GM12872 (cell line): Measurements from ENCODE around the gene DDX20.

ENCODE experiments used
- CTCF ChIP-seq: IDR thresholded peaks from 3 replicates; pipeline ENCODE4 v1.5.1; 2011; ENCODE audit warnings: low read depth, mild to moderate bottlenecking, low read length, moderate library complexity; ENCODE audit not compliant: insufficient read depth

DDX20 gene

GRCh38 chr1:111784273-111784901 is 28.7 kb downstream of the DDX20 start:
- TF ChIP-seq CTCF = no peak

GRCh38 chr1:111786669-111787207 is 31.0 kb downstream of the DDX20 start:
- no peak for TF ChIP-seq CTCF

GRCh38 chr1:111789142-111789541 is 33.4 kb downstream of the DDX20 start:
- no peak for TF ChIP-seq CTCF

- TF ChIP-seq CTCF = no peak
Measured at GRCh38 chr1:111789666-111790316, 34.1 kb downstream of the DDX20 start.

- no peak for TF ChIP-seq CTCF
Measured at GRCh38 chr1:111791776-111792175, 36.1 kb downstream of the DDX20 start.

- TF ChIP-seq CTCF = no peak
Measured at GRCh38 chr1:111792249-111792648, 36.5 kb downstream of the DDX20 start.

- no peak for TF ChIP-seq CTCF
Measured at GRCh38 chr1:111793923-111794322, 38.2 kb downstream of the DDX20 start.
